ENCODE data around the gene PSMD10.

The PSMD10 gene

GRCh38 chrX:108091264-108091877 is at the start of gene PSMD10, which contains the start of gene ATG4A:
TSS of gene PSMD10 (minus strand) at chrX:108091542. CDS start at chrX:108091520, 22 bp downstream.
TSS of gene ATG4A (plus strand) at chrX:108091778. CDS start at chrX:108091827, 49 bp downstream.
- DNase-seq (ENCODE audit: low spot score) = peak; percentile 88

- peak; percentile 31 for DNase-seq (ENCODE audit: low spot score)
These were observed 47.7 kb upstream of the PSMD10 start for GRCh38 chrX:108138814-108139702.

GRCh38 chrX:108134724-108135123 is 43.4 kb upstream of the PSMD10 start:
- no peak for DNase-seq (ENCODE audit: low spot score)

GRCh38 chrX:108132876-108133275 is 41.5 kb upstream of the PSMD10 start:
- DNase-seq (ENCODE audit: low spot score) = no peak

GRCh38 chrX:108132034-108132433 is 40.7 kb upstream of the PSMD10 start:
- DNase-seq (ENCODE audit: low spot score) = no peak

- no peak for DNase-seq (ENCODE audit: low spot score)
These were observed 40.1 kb upstream of the PSMD10 start for GRCh38 chrX:108131471-108131870.

- DNase-seq (ENCODE audit: low spot score) = no peak
These were observed 39.5 kb upstream of the PSMD10 start for GRCh38 chrX:108130889-108131288.

- no peak for DNase-seq (ENCODE audit: low spot score)
These were observed 35.8 kb upstream of the PSMD10 start for GRCh38 chrX:108127152-108127551.

- no peak for DNase-seq (ENCODE audit: low spot score)
These were observed 35.3 kb upstream of the PSMD10 start for GRCh38 chrX:108126661-108127060.

- DNase-seq (ENCODE audit: low spot score) = no peak
These were observed 32.4 kb upstream of the PSMD10 start for GRCh38 chrX:108123591-108124366.

- DNase-seq (ENCODE audit: low spot score) = peak; percentile 20
These were observed 31.4 kb upstream of the PSMD10 start for GRCh38 chrX:108122748-108123147.

- DNase-seq (ENCODE audit: low spot score) = no peak
These were observed 29.9 kb upstream of the PSMD10 start for GRCh38 chrX:108121291-108121690.

GRCh38 chrX:108117988-108118387 is 26.6 kb upstream of the PSMD10 start:
- DNase-seq (ENCODE audit: low spot score) = no peak

GRCh38 chrX:108114541-108114940 is 23.2 kb upstream of the PSMD10 start:
- no peak for DNase-seq (ENCODE audit: low spot score)

GRCh38 chrX:108105473-108105872 is 14.1 kb upstream of the PSMD10 start:
- no peak for DNase-seq (ENCODE audit: low spot score)

GRCh38 chrX:108097380-108097779 is 6.0 kb upstream of the PSMD10 start:
- no peak for DNase-seq (ENCODE audit: low spot score)

GRCh38 chrX:108091878-108092291 is 543 bp upstream of the PSMD10 start:
- no peak for DNase-seq (ENCODE audit: low spot score)

GRCh38 chrX:108090491-108091263 is 665 bp downstream of the PSMD10 start:
- peak; percentile 9 for DNase-seq (ENCODE audit: low spot score)

GRCh38 chrX:108088511-108088910 is 2.8 kb downstream of the PSMD10 start:
- DNase-seq (ENCODE audit: low spot score) = no peak

GRCh38 chrX:108087792-108088191 is 3.5 kb downstream of the PSMD10 start:
- no peak for DNase-seq (ENCODE audit: low spot score)

GRCh38 chrX:108081110-108081509 is 10.2 kb downstream of the PSMD10 start:
- DNase-seq (ENCODE audit: low spot score) = no peak

- no peak for DNase-seq (ENCODE audit: low spot score)
These were observed 18.6 kb downstream of the PSMD10 start for GRCh38 chrX:108072746-108073145.

All from AG20443 (cell line).